ENCODE measurements around the gene WDR54. TPM values are rescaled to one million over a fixed set of nuclear protein-coding genes. Genes with fewer than 3 reads are reported as not detected.
"Not testable (repeated sequence)": the region's sequence is repeated elsewhere in the genome, so short reads cannot be mapped to it uniquely, and the experiment has no call there.

The WDR54 gene
- total RNA-seq, 1 donor from 2014 or later, result 26.9 TPM

DNA sequence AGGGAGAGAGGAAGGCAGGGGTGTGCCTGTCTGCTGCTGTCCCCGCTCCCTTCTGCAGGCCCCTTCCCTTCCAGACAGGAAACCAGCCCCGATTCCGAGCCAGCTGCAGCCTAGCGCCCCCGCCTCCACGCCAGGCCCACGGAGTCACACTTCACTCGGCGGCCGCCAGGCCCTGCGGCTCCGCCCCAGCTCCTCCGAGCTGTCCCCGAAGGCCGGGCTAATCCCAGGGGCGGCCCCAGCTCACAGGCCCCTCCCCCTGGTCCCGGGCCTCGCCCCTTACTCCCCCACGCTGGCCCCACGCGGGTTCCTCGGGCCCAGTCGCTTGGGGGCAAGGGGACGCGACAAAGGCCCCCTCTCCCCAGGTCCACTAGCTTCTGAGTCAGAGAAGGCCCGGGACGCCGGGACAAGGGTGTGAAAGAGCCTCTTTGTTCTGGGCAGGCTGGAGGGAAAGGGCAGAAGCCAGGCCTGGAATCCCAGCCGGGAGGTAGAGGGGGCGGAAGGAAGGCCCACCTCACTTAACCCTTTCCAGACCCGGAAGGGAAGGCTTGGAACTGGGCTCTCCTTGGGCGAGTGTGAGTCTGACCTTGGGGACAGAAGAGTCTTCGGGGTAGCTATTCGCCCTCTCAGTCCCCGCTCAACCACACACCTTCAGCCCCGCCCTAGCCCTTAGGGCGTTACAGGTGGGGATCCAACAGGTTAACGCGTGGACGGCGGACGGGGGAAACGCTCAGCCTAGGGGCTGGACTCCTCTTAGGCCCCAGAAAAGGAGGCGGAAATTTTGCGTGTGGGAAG lies 19.0 kb downstream of the WDR54 start:
- DNase-seq (ENCODE audit: low read depth) (peak; percentile 55), FAIRE-seq (no peak)
- TF ChIP-seq, protein P1, sequence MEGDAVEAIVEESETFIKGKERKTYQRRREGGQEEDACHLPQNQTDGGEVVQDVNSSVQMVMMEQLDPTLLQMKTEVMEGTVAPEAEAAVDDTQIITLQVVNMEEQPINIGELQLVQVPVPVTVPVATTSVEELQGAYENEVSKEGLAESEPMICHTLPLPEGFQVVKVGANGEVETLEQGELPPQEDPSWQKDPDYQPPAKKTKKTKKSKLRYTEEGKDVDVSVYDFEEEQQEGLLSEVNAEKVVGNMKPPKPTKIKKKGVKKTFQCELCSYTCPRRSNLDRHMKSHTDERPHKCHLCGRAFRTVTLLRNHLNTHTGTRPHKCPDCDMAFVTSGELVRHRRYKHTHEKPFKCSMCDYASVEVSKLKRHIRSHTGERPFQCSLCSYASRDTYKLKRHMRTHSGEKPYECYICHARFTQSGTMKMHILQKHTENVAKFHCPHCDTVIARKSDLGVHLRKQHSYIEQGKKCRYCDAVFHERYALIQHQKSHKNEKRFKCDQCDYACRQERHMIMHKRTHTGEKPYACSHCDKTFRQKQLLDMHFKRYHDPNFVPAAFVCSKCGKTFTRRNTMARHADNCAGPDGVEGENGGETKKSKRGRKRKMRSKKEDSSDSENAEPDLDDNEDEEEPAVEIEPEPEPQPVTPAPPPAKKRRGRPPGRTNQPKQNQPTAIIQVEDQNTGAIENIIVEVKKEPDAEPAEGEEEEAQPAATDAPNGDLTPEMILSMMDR (IDR thresholded peaks at IDR 0.05; ENCODE audit: insufficient read depth, low read length, severe bottlenecking), result peak; percentile 31
- H3K36me3 ChIP-seq (ENCODE audit: control insufficient read depth, insufficient read depth, low read length), result peaks cover 2% of the 10 kb centered on the region
- H3K4me3 ChIP-seq (ENCODE audit: low read depth, low read length), result peak overlapping the region; percentile 64
- H3K27me3 ChIP-seq (ENCODE audit: control insufficient read depth, insufficient read depth, low read length), result no peaks in the 10 kb centered on the region

DNA sequence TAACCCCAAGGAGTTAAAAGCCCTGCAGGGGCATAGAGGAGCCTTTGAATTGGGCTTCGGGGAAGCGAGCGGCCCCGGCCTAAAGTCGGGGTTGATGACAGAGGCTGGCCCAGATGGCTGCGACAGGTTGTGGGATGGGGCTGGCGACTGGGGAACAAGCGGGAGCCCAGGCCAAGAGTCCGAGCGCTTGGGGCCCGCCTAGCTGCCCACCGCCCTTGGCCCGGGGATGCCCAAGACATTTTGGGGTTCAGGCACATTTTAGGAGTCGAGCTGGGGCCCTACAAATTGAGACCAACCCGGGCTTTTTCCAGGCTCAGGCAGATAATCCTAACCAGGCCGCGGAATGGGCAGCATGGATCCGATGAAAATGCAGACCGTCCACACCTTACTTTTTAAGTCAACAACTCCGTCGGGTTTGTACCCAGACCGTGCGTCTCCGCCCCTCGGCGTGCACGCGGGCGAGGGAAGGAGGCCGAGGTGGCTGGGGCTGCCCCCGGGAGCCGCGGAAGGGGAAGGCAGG lies 19.7 kb downstream of the WDR54 start:
- TF ChIP-seq, protein P1 (IDR thresholded peaks at IDR 0.05; ENCODE audit: insufficient read depth, low read length, severe bottlenecking), result no peak
- no peak for FAIRE-seq
- H3K36me3 ChIP-seq (ENCODE audit: control insufficient read depth, insufficient read depth, low read length), result peaks cover under 1% of the 10 kb centered on the region
- DNase-seq (ENCODE audit: low read depth), result no peak
- H3K27me3 ChIP-seq (ENCODE audit: control insufficient read depth, insufficient read depth, low read length), result no peaks in the 10 kb centered on the region
- H3K4me3 ChIP-seq (ENCODE audit: low read depth, low read length), result peak overlapping the region; percentile 64

DNA sequence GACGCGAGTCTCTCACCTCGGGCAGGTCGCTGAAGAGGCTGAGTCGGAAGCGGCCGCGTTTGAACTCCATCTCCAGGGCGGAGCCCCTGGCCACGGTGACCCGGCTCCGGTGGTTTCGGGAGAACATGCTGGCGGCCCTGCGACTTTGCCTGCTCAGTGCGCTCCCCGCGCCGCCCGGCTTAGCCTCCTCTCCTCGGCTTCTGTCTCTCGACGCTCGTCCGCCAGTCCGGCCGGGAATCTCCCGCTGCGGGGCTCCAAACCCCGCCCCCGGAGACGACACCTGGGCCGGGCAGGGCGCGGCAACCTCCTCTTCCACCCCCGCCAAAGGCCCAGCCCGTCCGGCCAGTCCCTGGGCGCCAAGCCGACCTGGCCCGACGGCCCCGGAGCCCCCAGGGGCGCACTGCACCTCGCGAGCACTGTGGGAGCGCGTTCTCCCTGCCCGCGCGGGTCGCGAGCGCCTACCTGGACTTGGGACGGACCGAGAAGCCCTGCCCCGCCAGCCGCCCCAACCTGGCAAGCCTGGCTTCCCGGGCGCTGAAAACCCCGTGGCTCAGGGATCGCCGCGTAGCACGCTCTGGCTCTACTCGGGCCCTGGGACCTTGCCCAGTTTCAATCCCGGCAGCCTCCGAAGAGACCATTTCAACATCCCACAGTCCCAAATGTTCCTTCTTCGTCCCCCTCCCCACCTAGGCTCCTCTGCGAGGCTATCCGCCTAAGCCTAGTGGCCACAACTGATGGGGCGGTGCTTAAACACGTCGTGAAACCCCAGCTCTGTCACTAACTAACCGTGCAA lies 20.4 kb downstream of the WDR54 start, which contains the start of gene RTKN:
Gene RTKN (minus strand): TSS at position 248 of the 793 bp plus-strand sequence. CDS start 121 bp downstream, at position 127.
- FAIRE-seq, result no peak
- Histone ChIP-seq H3K4me3 (ENCODE audit: low read depth, low read length) (peak within 1 kb of the TSS; percentile 64), H3K36me3 (ENCODE audit: control insufficient read depth, insufficient read depth, low read length) (no peaks in the 10 kb centered on the region), H3K27me3 (ENCODE audit: control insufficient read depth, insufficient read depth, low read length) (no peaks in the 10 kb centered on the region)
- DNase-seq (ENCODE audit: low read depth), result peak; percentile 64
- TF ChIP-seq, protein P1 (IDR thresholded peaks at IDR 0.05; ENCODE audit: insufficient read depth, low read length, severe bottlenecking), result peak; percentile 16

DNA sequence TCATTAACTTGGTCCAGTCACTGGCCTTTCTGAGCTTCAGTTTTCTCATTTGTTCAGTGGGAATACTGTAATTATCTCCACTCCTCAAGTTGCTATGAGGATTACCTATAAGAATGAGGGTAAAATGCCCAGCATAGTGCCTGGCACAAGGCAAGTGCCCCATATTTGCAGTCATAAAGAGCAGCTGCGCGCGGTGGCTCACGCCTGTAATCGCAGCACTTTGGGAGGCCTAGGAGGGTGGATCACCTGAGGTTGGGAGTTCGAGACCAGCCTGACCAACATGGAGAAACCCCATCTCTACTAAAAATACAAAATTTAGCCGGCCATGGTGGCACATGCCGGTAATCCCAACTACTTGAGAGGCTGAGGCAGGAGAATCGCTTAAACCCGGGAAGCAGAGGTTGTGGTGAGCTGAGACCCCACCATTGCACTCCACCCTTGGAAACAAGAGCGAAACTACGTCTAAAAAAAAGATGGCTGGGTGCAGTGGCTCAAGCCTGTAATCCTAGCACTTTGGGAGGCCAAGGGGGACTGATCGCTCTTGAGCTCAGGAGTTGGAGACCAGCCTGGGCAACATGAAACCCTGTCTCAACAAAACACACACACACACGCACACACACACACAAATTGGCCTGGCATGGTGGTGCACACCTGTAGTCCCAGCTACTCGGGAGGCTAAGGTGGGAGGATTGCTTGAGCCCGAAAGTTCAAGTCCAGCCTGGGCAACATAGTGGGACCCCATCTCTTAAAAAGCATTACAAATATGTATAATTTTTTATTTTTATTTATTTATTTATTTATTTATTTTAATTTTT lies 21.2 kb downstream of the WDR54 start:
- not testable (repeated sequence) for FAIRE-seq; DNase-seq (ENCODE audit: low read depth); H3K27me3 ChIP-seq (ENCODE audit: control insufficient read depth, insufficient read depth, low read length); H3K36me3 ChIP-seq (ENCODE audit: control insufficient read depth, insufficient read depth, low read length)
- peak overlapping the region; percentile 64 for H3K4me3 ChIP-seq (ENCODE audit: low read depth, low read length)

DNA sequence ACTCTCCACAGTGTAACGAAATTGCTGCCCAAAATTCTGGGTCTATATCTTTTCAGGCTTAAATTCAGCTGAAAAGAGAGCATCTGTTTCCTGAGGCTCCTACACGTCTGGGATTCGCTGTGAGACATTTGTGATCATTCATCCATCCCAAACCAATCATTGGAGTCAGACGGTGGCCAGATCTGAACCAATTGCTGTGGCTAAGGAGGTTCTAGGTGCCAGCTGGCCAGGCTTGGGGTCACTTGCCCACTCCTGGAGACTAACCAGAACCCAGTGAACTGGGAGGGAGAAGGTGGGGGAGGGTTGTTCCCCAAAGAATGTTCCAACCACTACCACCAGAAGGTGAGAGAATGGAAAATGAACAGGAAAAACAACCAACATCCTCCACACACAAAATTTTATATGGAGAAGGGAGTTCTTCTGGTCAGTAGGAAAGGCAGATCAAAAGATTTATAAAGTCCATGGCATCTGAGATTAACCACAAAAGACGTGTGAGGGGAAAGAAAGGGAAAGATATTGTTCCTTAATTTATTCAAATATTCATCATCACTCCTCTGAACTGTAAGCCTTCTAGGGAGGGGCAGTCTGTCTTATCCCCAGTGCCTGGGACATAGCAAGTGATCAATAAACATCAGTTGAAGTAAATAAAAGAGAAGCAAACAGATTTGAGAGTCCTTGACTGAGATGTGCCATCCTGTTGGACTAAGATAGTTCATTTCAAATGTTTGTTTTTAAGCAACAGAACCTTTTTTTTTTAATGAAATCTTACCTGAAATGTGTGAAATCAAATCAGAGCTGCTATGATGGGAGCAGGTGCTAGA lies 23.2 kb downstream of the WDR54 start:
- TF ChIP-seq, protein P1 (IDR thresholded peaks at IDR 0.05; ENCODE audit: insufficient read depth, low read length, severe bottlenecking), result no peak
- H3K4me3 ChIP-seq (ENCODE audit: low read depth, low read length), result no peak overlapping the region
- H3K36me3 ChIP-seq (ENCODE audit: control insufficient read depth, insufficient read depth, low read length), result no peaks in the 10 kb centered on the region
- DNase-seq (ENCODE audit: low read depth) (no peak), FAIRE-seq (no peak)
- no peaks in the 10 kb centered on the region for H3K27me3 ChIP-seq (ENCODE audit: control insufficient read depth, insufficient read depth, low read length)

Measured in bronchial epithelial cell (primary cell).